Astrocyte (in vitro differentiated cells and primary cell): ENCODE results near the gene ATXN7. TPM values are rescaled to one million over a fixed set of nuclear protein-coding genes. Genes with fewer than 3 reads are reported as not detected.

Experiments used
- DNase-seq: peaks from one replicate; pipeline ENCODE4 v3.0.0-alpha.2; 2010; ENCODE audit warnings: low read depth
- FAIRE-seq: peaks from 2 replicates; lab custom pipeline; 2011; peaks lifted over from hg19 to GRCh38; lab: Jason Lieb, UNC
- H2AFZ ChIP-seq: 2 replicates; pipeline ENCODE4 v1.6.0; 2012; ENCODE audit warnings: low read depth, low read length, inconsistent platforms
- H3K27ac ChIP-seq: 2 replicates; pipeline ENCODE4 v1.5.1; 2011; ENCODE audit warnings: low read depth, low read length, inconsistent platforms
- H3K27me3 ChIP-seq: 2 replicates; pipeline ENCODE4 v1.6.0; 2011; ENCODE audit warnings: low read length, inconsistent platforms; ENCODE audit not compliant: insufficient read depth
- H3K36me3 ChIP-seq: 2 replicates; pipeline ENCODE4 v1.5.1; 2011; ENCODE audit warnings: low read length, inconsistent platforms; ENCODE audit not compliant: insufficient read depth
- H3K4me1 ChIP-seq: 2 replicates; pipeline ENCODE4 v1.5.1; 2011; ENCODE audit warnings: low read length, inconsistent platforms; ENCODE audit not compliant: insufficient read depth
- H3K4me2 ChIP-seq: 2 replicates; pipeline ENCODE4 v1.6.0; 2012; ENCODE audit warnings: low read length, inconsistent platforms
- H3K4me3 ChIP-seq: 2 replicates; pipeline ENCODE4 v1.5.1; 2011; ENCODE audit warnings: low read depth, mild to moderate bottlenecking, low read length, inconsistent platforms; ENCODE audit not compliant: insufficient read depth
- H3K79me2 ChIP-seq: 2 replicates; pipeline ENCODE4 v1.6.0; 2012; ENCODE audit warnings: mild to moderate bottlenecking, low read length, inconsistent platforms; ENCODE audit not compliant: insufficient read depth
- H3K9ac ChIP-seq: 2 replicates; pipeline ENCODE4 v1.6.0; 2012; ENCODE audit warnings: mild to moderate bottlenecking, low read length, inconsistent platforms
- H3K9me3 ChIP-seq: 2 replicates; pipeline ENCODE4 v1.5.1; 2012; ENCODE audit warnings: low read depth, mild to moderate bottlenecking, low read length, inconsistent platforms; ENCODE audit not compliant: insufficient read depth
- H4K20me1 ChIP-seq: 2 replicates; pipeline ENCODE4 v1.6.0; 2012; ENCODE audit warnings: low read length, inconsistent platforms; ENCODE audit not compliant: insufficient read depth
- H3K27ac Mint-ChIP-seq: one replicate; pipeline ENCODE4 v1.8.0; 2021; ENCODE audit warnings: mild to moderate bottlenecking, mixed read lengths; ENCODE audit not compliant: unreplicated experiment
- H3K27me3 Mint-ChIP-seq: one replicate; pipeline ENCODE4 v1.8.0; 2021; ENCODE audit warnings: low read depth, mixed read lengths; ENCODE audit not compliant: unreplicated experiment
- H3K36me3 Mint-ChIP-seq: one replicate; pipeline ENCODE4 v1.8.0; 2021; ENCODE audit warnings: low read depth, mixed read lengths; ENCODE audit not compliant: unreplicated experiment
- H3K4me1 Mint-ChIP-seq: one replicate; pipeline ENCODE4 v1.8.0; 2021; ENCODE audit warnings: low read depth, mixed read lengths; ENCODE audit not compliant: unreplicated experiment
- H3K4me3 Mint-ChIP-seq: one replicate; pipeline ENCODE4 v1.8.0; 2021; ENCODE audit warnings: mild to moderate bottlenecking, moderate library complexity, mixed read lengths; ENCODE audit not compliant: unreplicated experiment
- H3K9me3 Mint-ChIP-seq: one replicate; pipeline ENCODE4 v1.8.0; 2021; ENCODE audit warnings: mild to moderate bottlenecking, mixed read lengths; ENCODE audit not compliant: unreplicated experiment
- CTCF ChIP-seq: IDR thresholded peaks from 2 replicates; pipeline ENCODE4 v1.5.1; 2011; ENCODE audit warnings: low read depth, mild to moderate bottlenecking, inconsistent platforms, low read length, moderate library complexity; ENCODE audit not compliant: insufficient read depth
- EZH2 ChIP-seq: IDR thresholded peaks from 2 replicates; pipeline ENCODE4 v1.6.1; 2012; ENCODE audit warnings: mild to moderate bottlenecking, low read length, inconsistent platforms; ENCODE audit not compliant: insufficient read depth
- total RNA-seq: library from RNA; stranded (reverse); gene quantifications from 2 replicates; pipeline ENCODE4 v1.2.1, GENCODE V29; 2021

ATXN7 gene
- total RNA-seq, 1 donor from 2014 or later, result 17.6 TPM

DNA sequence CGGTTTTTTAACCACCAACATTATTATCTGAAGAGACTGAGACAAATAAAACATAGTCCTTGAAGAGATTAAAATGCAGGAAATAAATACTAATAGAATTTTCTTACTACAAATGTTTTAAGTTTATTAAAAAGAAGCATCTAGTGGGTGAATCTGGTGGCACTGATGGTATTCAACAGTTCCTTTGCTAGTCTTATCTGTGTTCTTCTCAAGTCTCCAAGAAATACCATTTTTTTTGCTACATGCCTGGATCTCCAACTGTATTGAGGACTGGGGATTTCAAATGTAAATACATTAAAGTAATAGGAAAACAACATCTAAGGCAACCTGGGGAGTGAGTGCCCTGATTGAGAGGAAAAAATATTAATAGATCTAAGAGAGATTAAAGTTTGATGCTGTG lies 22.0 kb upstream of the ATXN7 start:
- Histone ChIP-seq H3K4me1 (no peaks in the 10 kb centered on the region), H3K4me3 (no peak overlapping the region), H3K9ac (no peak overlapping the region), H3K9me3 (no peaks in the 10 kb centered on the region), H4K20me1 (peaks cover 6% of the 10 kb centered on the region), H3K4me2 (no peak overlapping the region), H2AFZ (no peak overlapping the region), H3K79me2 (peaks cover 35% of the 10 kb centered on the region), H3K27me3 (no peaks in the 10 kb centered on the region), H3K36me3 (no peaks in the 10 kb centered on the region), H3K27ac (no peak overlapping the region)
- no peaks in the 10 kb centered on the region for H3K27me3 Mint-ChIP-seq
- H3K4me1 Mint-ChIP-seq, result peaks cover 5% of the 10 kb centered on the region
- H3K9me3 Mint-ChIP-seq, result no peaks in the 10 kb centered on the region
- DNase-seq (no peak), FAIRE-seq (no peak)
- no peaks in the 10 kb centered on the region for H3K36me3 Mint-ChIP-seq
- no peak overlapping the region for H3K27ac Mint-ChIP-seq
- TF ChIP-seq EZH2, result no peak
- no peak overlapping the region for H3K4me3 Mint-ChIP-seq

- no peak overlapping the region for H3K9ac ChIP-seq
- no peaks in the 10 kb centered on the region for H3K27me3 Mint-ChIP-seq
- no peaks in the 10 kb centered on the region for H3K9me3 ChIP-seq
- H3K9me3 Mint-ChIP-seq, result no peaks in the 10 kb centered on the region
- H3K36me3 ChIP-seq, result no peaks in the 10 kb centered on the region
- no peak overlapping the region for H3K27ac ChIP-seq
- DNase-seq, result no peak
- H3K4me2 ChIP-seq, result no peak overlapping the region
- no peak overlapping the region for H3K4me3 Mint-ChIP-seq
- H3K27ac Mint-ChIP-seq, result no peak overlapping the region
- H3K4me1 ChIP-seq, result no peaks in the 10 kb centered on the region
- H3K27me3 ChIP-seq, result no peaks in the 10 kb centered on the region
- peaks cover 10% of the 10 kb centered on the region for H4K20me1 ChIP-seq
- H3K4me3 ChIP-seq, result no peak overlapping the region
- FAIRE-seq, result no peak
- H3K36me3 Mint-ChIP-seq, result no peaks in the 10 kb centered on the region
- peaks cover 5% of the 10 kb centered on the region for H3K4me1 Mint-ChIP-seq
- TF ChIP-seq CTCF (no peak), EZH2 (no peak)
- H2AFZ ChIP-seq, result no peak overlapping the region
- peaks cover 36% of the 10 kb centered on the region for H3K79me2 ChIP-seq
These were observed 21.5 kb upstream of the ATXN7 start for GRCh38 chr3:63842127-63842526.

GRCh38 chr3:63845215-63845614 lies 18.5 kb upstream of the ATXN7 start:
- Histone ChIP-seq H2AFZ (no peak overlapping the region), H3K9me3 (no peaks in the 10 kb centered on the region), H3K79me2 (peaks cover 31% of the 10 kb centered on the region), H4K20me1 (peaks cover 17% of the 10 kb centered on the region), H3K4me1 (no peaks in the 10 kb centered on the region), H3K36me3 (no peaks in the 10 kb centered on the region), H3K4me3 (no peak overlapping the region), H3K27me3 (no peaks in the 10 kb centered on the region), H3K9ac (no peak overlapping the region), H3K27ac (no peak overlapping the region), H3K4me2 (no peak overlapping the region)
- no peaks in the 10 kb centered on the region for H3K9me3 Mint-ChIP-seq
- no peaks in the 10 kb centered on the region for H3K27me3 Mint-ChIP-seq
- no peak for FAIRE-seq
- TF ChIP-seq CTCF, result no peak
- no peak for TF ChIP-seq EZH2
- no peak overlapping the region for H3K27ac Mint-ChIP-seq
- no peaks in the 10 kb centered on the region for H3K36me3 Mint-ChIP-seq
- H3K4me3 Mint-ChIP-seq, result no peak overlapping the region
- peaks cover 7% of the 10 kb centered on the region for H3K4me1 Mint-ChIP-seq
- no peak for DNase-seq
